CD14-positive monocyte (primary cell): ENCODE measurements around the gene LRRC28. TPM values are rescaled to one million over a fixed set of nuclear protein-coding genes. Genes with fewer than 3 reads are reported as not detected.

Source experiments
- DNase-seq, 3 donors: peaks; one replicate each; pipeline ENCODE4 v3.0.0-alpha.2; 2011 to 2022
- H2AFZ ChIP-seq: 2 replicates; pipeline ENCODE4 v1.6.0; 2012; ENCODE audit warnings: mild to moderate bottlenecking, low read depth, low read length, inconsistent platforms; ENCODE audit not compliant: insufficient read depth, poor library complexity, severe bottlenecking
- H3K27ac ChIP-seq, 2 donors: 1 replicate in 1 of 2; 2 replicates in 1 of 2; pipeline ENCODE4 v1.5.1; 2012 to 2013; ENCODE audit warnings: low read length in 2 of 2, control low read depth in 1 of 2, inconsistent platforms in 1 of 2, low read depth in 1 of 2, mild to moderate bottlenecking in 1 of 2
- H3K27me3 ChIP-seq, 2 donors: one replicate each; pipeline versions ENCODE4 v1.6.0 to v1.6.1; 2011 to 2013; ENCODE audit warnings: low read length in 2 of 2; ENCODE audit not compliant: control insufficient read depth in 2 of 2, insufficient read depth in 2 of 2
- H3K36me3 ChIP-seq, 2 donors: replicated peaks in 1 of 2; 1 replicate in 1 of 2; 2 replicates in 1 of 2; pipeline versions ENCODE4 v1.5.1 to v1.6.1; 2012 to 2013; ENCODE audit warnings: low read length in 2 of 2, control low read depth in 1 of 2, inconsistent platforms in 1 of 2, mild to moderate bottlenecking in 1 of 2; ENCODE audit not compliant: insufficient read depth in 2 of 2, control insufficient read depth in 1 of 2
- H3K4me1 ChIP-seq, 2 donors: 1 replicate in 1 of 2; 2 replicates in 1 of 2; pipeline versions ENCODE4 v1.5.1 to v1.6.1; 2012 to 2013; ENCODE audit warnings: low read length in 2 of 2, control low read depth in 1 of 2, inconsistent platforms in 1 of 2, mild to moderate bottlenecking in 1 of 2, moderate library complexity in 1 of 2; ENCODE audit not compliant: insufficient read depth in 2 of 2, control insufficient read depth in 1 of 2
- H3K4me2 ChIP-seq: replicated peaks from 2 replicates; pipeline ENCODE3; 2012; ENCODE audit warnings: low read length, moderate library complexity, mild to moderate bottlenecking; ENCODE audit not compliant: poor library complexity, severe bottlenecking; ENCODE audit errors: extremely low read depth
- H3K4me3 ChIP-seq, 3 experiments: fragments of 200-600 bp in 1 of 3; sonication (generic) in 1 of 3; replicated peaks in 1 of 3; 1 replicate in 2 of 3; 2 replicates in 1 of 3; pipeline ENCODE4 v1.5.1; 2011 to 2013; ENCODE audit warnings: low read length in 3 of 3, mild to moderate bottlenecking in 3 of 3, control low read depth in 2 of 3, low read depth in 2 of 3, inconsistent platforms in 1 of 3, moderate library complexity in 1 of 3
- H3K79me2 ChIP-seq: 2 replicates; pipeline ENCODE4 v1.6.0; 2012; ENCODE audit warnings: mild to moderate bottlenecking, control low read depth, inconsistent platforms, low read length, moderate library complexity; ENCODE audit not compliant: insufficient read depth
- H3K9ac ChIP-seq: 2 replicates; pipeline ENCODE4 v1.6.0; 2017; ENCODE audit warnings: low read length, mild to moderate bottlenecking; ENCODE audit not compliant: insufficient read depth, poor library complexity, severe bottlenecking
- H3K9me3 ChIP-seq, 2 donors: replicated peaks in 1 of 2; 1 replicate in 1 of 2; 2 replicates in 1 of 2; pipeline versions ENCODE4 v1.5.1 to v1.6.1; 2012 to 2013; ENCODE audit warnings: low read length in 2 of 2, control low read depth in 1 of 2; ENCODE audit not compliant: control insufficient read depth in 1 of 2, insufficient read depth in 1 of 2
- H4K20me1 ChIP-seq: 2 replicates; pipeline ENCODE4 v1.6.0; 2012; ENCODE audit warnings: mild to moderate bottlenecking, low read length, control low read depth, moderate library complexity; ENCODE audit not compliant: insufficient read depth
- H3K27ac Mint-ChIP-seq, 7 donors: one replicate each; pipeline ENCODE4 v1.8.0; 2020; ENCODE audit warnings: mild to moderate bottlenecking in 7 of 7, mixed read lengths in 7 of 7, moderate library complexity in 6 of 7, inconsistent platforms in 2 of 7
- H3K27me3 Mint-ChIP-seq, 3 donors: one replicate each; pipeline ENCODE4 v1.8.0; 2021 to 2022; ENCODE audit warnings: low read depth in 3 of 3, mild to moderate bottlenecking in 3 of 3, mixed read lengths in 3 of 3, moderate library complexity in 3 of 3, inconsistent platforms in 1 of 3
- H3K36me3 Mint-ChIP-seq, 2 donors: one replicate each; pipeline ENCODE4 v1.8.0; 2020; ENCODE audit warnings: mixed read lengths in 2 of 2, inconsistent platforms in 1 of 2, mild to moderate bottlenecking in 1 of 2
- H3K4me1 Mint-ChIP-seq: one replicate; pipeline ENCODE4 v1.8.0; 2020; ENCODE audit warnings: mild to moderate bottlenecking, mixed read lengths
- H3K4me3 Mint-ChIP-seq, 2 donors: one replicate each; pipeline ENCODE4 v1.8.0; 2020; ENCODE audit warnings: mild to moderate bottlenecking in 2 of 2, mixed read lengths in 2 of 2, moderate library complexity in 1 of 2
- H3K9me3 Mint-ChIP-seq, 7 donors: one replicate each; pipeline ENCODE4 v1.8.0; 2020 to 2022; ENCODE audit warnings: mixed read lengths in 7 of 7, mild to moderate bottlenecking in 6 of 7, moderate library complexity in 6 of 7, inconsistent platforms in 2 of 7
- CTCF ChIP-seq: fragments of 200-600 bp; IDR thresholded peaks from one replicate; pipeline ENCODE4 v1.8.0; 2022; ENCODE audit warnings: antibody characterized with exemption, mild to moderate bottlenecking
- WGBS: methylation state at CpG from one replicate; pipeline ENCODE4 v1.1.5; 2013; ENCODE audit warnings: missing lambda C conversion rate; ENCODE audit not compliant: insufficient coverage; 5-methylcytosine and 5-hydroxymethylcytosine counted together
- intact Hi-C, 2 donors: fragments of 100-400 bp; cut with micrococcal nuclease; formaldehyde crosslinking; loops; one replicate each; pipeline versions ENCODE4 v1.15.0 to v1.15.1; 2023
- polyA plus RNA-seq, 3 donors: library from polyadenylated mRNA; depleted of rRNA in 1 of 3; unstranded in 2 of 3; stranded (reverse) in 1 of 3; fragments of 300-500 nt in 2 of 3; fragments of >200 nt in 1 of 3; fragmentation: Illumina TruSeq in 2 of 3; gene quantifications; 1 replicate in 2 of 3; 2 replicates in 1 of 3; pipeline ENCODE4 v1.2.3, GENCODE V29; 2012 to 2021

LRRC28 gene
- polyA plus RNA-seq, 3 donors: 18.6 to 25.3 (median 19.8) TPM

- Histone ChIP-seq H3K36me3 (no peaks in the 10 kb centered on the region), H3K4me2 (no peak overlapping the region), H3K4me1 (peaks cover 4 to 6% of the 10 kb centered on the region in 2 donors), H3K27ac (no peak overlapping the region), H3K9me3 (no peaks in the 10 kb centered on the region), H4K20me1 (no peaks in the 10 kb centered on the region), H3K27me3 (peaks cover 0 to 8% of the 10 kb centered on the region in 2 donors), H3K4me3 (no peak overlapping the region), H2AFZ (no peak overlapping the region), H3K79me2 (no peaks in the 10 kb centered on the region), H3K9ac (no peak overlapping the region)
- peaks cover 0 to 2% (median 0%) of the 10 kb centered on the region in 7 donors for H3K9me3 Mint-ChIP-seq
- no peak for DNase-seq
- H3K27ac Mint-ChIP-seq: no peak overlapping the region
- H3K27me3 Mint-ChIP-seq: peaks cover 12 to 24% (median 14%) of the 10 kb centered on the region in 3 donors
- intact Hi-C loops: no loop called here
- 100% methylated on average over 2 of the region's 11 CpGs for WGBS
- TF ChIP-seq CTCF: no peak
- H3K4me3 Mint-ChIP-seq: no peak overlapping the region
- H3K4me1 Mint-ChIP-seq: peaks cover 17% of the 10 kb centered on the region
- H3K36me3 Mint-ChIP-seq: no peaks in the 10 kb centered on the region
Measured at GRCh38 chr15:99438224-99438585, 186.9 kb downstream of the LRRC28 start.

DNA sequence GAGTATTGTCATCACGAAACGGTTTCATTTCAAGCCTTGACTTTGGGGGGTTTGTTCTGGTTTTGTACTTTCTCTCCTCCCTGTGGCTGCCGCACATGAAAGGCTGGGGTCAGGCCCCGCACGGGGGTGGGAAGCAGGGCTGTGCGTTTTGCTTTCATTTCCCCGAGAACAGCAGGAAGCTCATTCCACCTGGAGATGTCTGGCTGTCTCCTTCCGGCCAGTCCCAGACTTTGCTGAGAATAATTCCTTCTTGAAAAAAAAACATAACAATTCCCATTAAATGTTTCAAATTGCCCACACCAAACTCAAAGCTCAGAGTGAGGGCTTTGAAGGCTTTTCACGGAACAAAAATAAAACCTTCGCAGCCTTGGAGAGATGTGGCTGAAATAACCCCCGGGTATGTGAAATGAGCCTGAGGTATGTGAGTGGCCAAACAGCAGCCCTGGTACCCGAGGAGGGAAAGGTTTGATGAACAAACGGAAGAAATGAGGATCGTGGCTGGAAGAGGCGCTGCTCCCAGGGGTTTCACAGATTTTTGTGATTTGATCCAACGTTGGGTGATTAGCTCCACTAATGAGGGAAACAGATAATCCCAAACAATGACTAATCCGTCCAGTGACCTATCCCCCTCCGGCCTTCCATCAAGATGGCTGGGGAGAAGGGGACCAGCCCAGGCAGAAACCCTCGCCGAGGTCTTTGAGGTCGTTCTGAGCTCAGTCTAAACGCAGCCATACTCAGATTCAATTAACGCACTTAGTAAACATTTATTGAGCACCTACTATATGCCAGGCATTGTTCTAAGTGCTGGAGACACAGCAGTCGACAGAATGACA lies 187.6 kb downstream of the LRRC28 start:
- no peak overlapping the region for H3K9ac ChIP-seq
- no peak overlapping the region for H3K27ac ChIP-seq
- peaks cover 14 to 29% (median 14%) of the 10 kb centered on the region in 3 donors for H3K27me3 Mint-ChIP-seq
- peaks cover 0 to 8% of the 10 kb centered on the region in 2 donors for H3K27me3 ChIP-seq
- no peak overlapping the region for H3K4me3 ChIP-seq
- peaks cover 0 to 2% (median 0%) of the 10 kb centered on the region in 7 donors for H3K9me3 Mint-ChIP-seq
- intact Hi-C loops: no loop called here
- no peaks in the 10 kb centered on the region for H3K79me2 ChIP-seq
- no peaks in the 10 kb centered on the region for H3K4me1 ChIP-seq
- H4K20me1 ChIP-seq: no peaks in the 10 kb centered on the region
- no peak overlapping the region for H3K4me2 ChIP-seq
- H3K4me3 Mint-ChIP-seq: peak overlapping the region in 1 of 2 donors; percentile 4
- WGBS: 77% methylated on average over 13 of the region's 24 CpGs
- H3K36me3 Mint-ChIP-seq: no peaks in the 10 kb centered on the region
- H3K27ac Mint-ChIP-seq: no peak overlapping the region
- no peak overlapping the region for H2AFZ ChIP-seq
- no peak for TF ChIP-seq CTCF
- no peaks in the 10 kb centered on the region for H3K36me3 ChIP-seq
- peaks cover 11% of the 10 kb centered on the region for H3K4me1 Mint-ChIP-seq
- DNase-seq: no peak
- H3K9me3 ChIP-seq: no peaks in the 10 kb centered on the region
